Tongue (tissue), 2 donors: ENCODE results near the gene DENND6A. TPM values are rescaled to one million over a fixed set of nuclear protein-coding genes. Genes with fewer than 3 reads are reported as not detected.

ENCODE experiments used
- small RNA-seq: library from RNA; depleted of rRNA; stranded (forward); fragments of <200 nt; gene quantifications from one replicate; pipeline ENCODE3, GENCODE V24; 2014; ENCODE audit warnings: low replicate concordance
- total RNA-seq: library from RNA; depleted of rRNA; stranded (reverse); fragments of >200 nt; gene quantifications from one replicate; pipeline ENCODE4 v1.2.3, GENCODE V29; 2014

Gene DENND6A
- total RNA-seq, 1 donor from 2014 or later = 25.7 TPM

Small RNA genes lying within 50 kb of the gene (small RNA-seq; reads per million reads assigned to genes)
- not detected for gene RNU6ATAC26P

Other genes starting within 250 kb of the DENND6A start
- 0.21 TPM for gene DNAH12, start 148.7 kb downstream of the DENND6A start, total RNA-seq
- gene PDE12, start 136.8 kb downstream of the DENND6A start, total RNA-seq = 14.2 TPM
- gene ARF4, start 95.7 kb downstream of the DENND6A start, total RNA-seq = 94.7 TPM
- gene SLMAP, start 63.2 kb upstream of the DENND6A start, total RNA-seq = 133 TPM